GM23338 (cell line): ENCODE results near the gene MAGOH.

Experiments used
- CTCF ChIP-seq, 2 experiments: fragments of 200-600 bp in 1 of 2; sonication (generic) in 1 of 2; conservative IDR thresholded peaks; 2 replicates each; pipeline versions ENCODE4 v1.5.1 to v1.6.1; 2016 to 2017; ENCODE audit warnings: antibody characterized with exemption in 2 of 2, low read depth in 2 of 2, mild to moderate bottlenecking in 2 of 2, moderate library complexity in 1 of 2
- EZH2 ChIP-seq: fragments of 200-600 bp; sonication (generic); IDR thresholded peaks from one replicate; pipeline ENCODE4 v1.8.0; 2017; ENCODE audit warnings: antibody characterized with exemption, mild to moderate bottlenecking, low read depth; ENCODE audit not compliant: unreplicated experiment
- JUNB ChIP-seq: IDR thresholded peaks from one replicate; pipeline ENCODE4 v1.6.1; 2016; ENCODE audit warnings: antibody characterized with exemption; ENCODE audit not compliant: unreplicated experiment
- POLR2AphosphoS5 ChIP-seq: IDR thresholded peaks from 2 replicates; pipeline ENCODE4 v1.6.1; 2016; ENCODE audit warnings: antibody characterized with exemption, low read depth
- STAT1 ChIP-seq: IDR thresholded peaks from one replicate; pipeline ENCODE4 v1.6.1; 2016; ENCODE audit warnings: antibody characterized with exemption; ENCODE audit not compliant: unreplicated experiment

GRCh38 chr1:53281133-53281532, 42.8 kb upstream of the MAGOH start:
- TF ChIP-seq CTCF (conservative IDR thresholded peaks at IDR 0.05; ENCODE audit: low read depth in 2 of 2) = no peak
- TF ChIP-seq EZH2 = no peak
- no peak for TF ChIP-seq POLR2AphosphoS5
- no peak for TF ChIP-seq STAT1
- TF ChIP-seq JUNB = no peak
